Transverse colon (tissue), 3 donors: Measurements from ENCODE around the gene CLUH.

Source experiments
- CTCF ChIP-seq, 5 experiments: fragments of 200-600 bp in 3 of 5; fragments of 450-650 bp in 2 of 5; sonication (generic) in 3 of 5; IDR thresholded peaks; 1 replicate in 2 of 5; 2 replicates in 3 of 5; pipeline ENCODE4 v1.5.1; 2016 to 2017; ENCODE audit warnings: antibody characterized with exemption in 5 of 5, inconsistent platforms in 3 of 5, mild to moderate bottlenecking in 2 of 5, moderate library complexity in 1 of 5
- EP300 ChIP-seq: sonication (generic); formaldehyde crosslinking; IDR thresholded peaks from one replicate; pipeline ENCODE4 v1.6.1; 2017; ENCODE audit warnings: antibody characterized with exemption, low read depth
- POLR2A ChIP-seq: fragments of 450-650 bp; IDR thresholded peaks from one replicate; pipeline ENCODE4 v1.6.1; 2016; ENCODE audit warnings: antibody characterized with exemption, mild to moderate bottlenecking, moderate library complexity

GRCh38 chr17:2730764-2731353 is 19.3 kb upstream of the CLUH start:
- TF ChIP-seq CTCF (IDR thresholded peaks at IDR 0.05) (no peak), POLR2A (no peak), EP300 (no peak)
